Measurements from ENCODE around the gene C7orf57. TPM values are rescaled to one million over a fixed set of nuclear protein-coding genes. Genes with fewer than 3 reads are reported as not detected.

C7orf57 gene
- total RNA-seq, 2 donors from 2014 or later: 0.12 to 0.56 TPM

DNA sequence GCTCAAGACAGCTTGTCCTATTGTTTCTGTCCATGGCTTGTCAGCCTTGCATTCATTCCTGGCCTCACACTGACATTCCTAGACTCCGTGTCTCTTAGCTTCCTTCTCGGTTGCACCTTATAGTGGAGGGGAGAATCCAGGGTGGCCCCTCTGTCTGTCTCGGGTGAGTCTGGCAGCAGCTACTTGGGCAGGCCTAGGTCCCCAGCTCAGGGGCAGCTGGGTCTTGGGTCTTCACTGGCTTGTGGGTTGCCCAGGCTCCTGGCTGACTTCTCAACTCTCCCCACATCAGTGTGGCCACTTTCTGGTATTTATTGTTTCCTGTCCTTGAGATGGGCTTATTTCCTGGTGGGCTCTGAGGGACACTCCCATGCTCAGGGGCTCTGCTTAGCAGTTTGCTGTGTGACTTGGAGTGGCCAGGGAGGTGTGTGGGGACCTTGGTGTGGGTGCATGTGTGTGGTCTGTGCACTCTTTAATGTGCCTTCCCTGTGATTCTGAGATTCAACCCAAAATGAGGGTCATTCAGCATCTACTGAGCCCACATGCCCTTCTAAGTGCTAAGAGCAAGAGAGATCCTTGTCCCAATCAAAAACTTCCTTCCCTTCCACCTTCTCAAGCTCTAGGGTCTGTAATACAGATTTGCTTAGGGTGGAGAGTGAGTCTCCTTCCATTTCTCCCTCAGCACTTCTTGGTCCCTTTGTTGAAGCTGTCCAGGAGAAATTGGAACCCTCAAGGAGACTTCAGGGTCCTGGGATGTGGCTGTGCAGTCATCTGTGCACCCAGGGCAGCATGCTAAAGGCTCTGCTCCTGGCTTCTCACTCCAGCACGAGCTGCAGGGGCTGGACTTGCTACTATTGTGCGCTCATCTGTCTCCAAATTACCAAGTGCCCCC, 73.9 kb downstream of the C7orf57 start:
- Mint-ChIP-seq H3K9me3 (no peaks in the 10 kb centered on the region), H3K4me1 (ENCODE audit: low read depth) (peaks cover 11% of the 10 kb centered on the region), H3K27ac (peak overlapping the region; percentile 20), H3K27me3 (ENCODE audit: low read depth) (no peaks in the 10 kb centered on the region), H3K4me3 (no peak overlapping the region), H3K36me3 (ENCODE audit: insufficient read depth in 2 of 2) (peaks cover 5 to 15% of the 10 kb centered on the region in 2 donors)
- no peak for DNase-seq
- ATAC-seq (replicated peaks in 1 of 2): peak; percentile 4 to 10

DNA sequence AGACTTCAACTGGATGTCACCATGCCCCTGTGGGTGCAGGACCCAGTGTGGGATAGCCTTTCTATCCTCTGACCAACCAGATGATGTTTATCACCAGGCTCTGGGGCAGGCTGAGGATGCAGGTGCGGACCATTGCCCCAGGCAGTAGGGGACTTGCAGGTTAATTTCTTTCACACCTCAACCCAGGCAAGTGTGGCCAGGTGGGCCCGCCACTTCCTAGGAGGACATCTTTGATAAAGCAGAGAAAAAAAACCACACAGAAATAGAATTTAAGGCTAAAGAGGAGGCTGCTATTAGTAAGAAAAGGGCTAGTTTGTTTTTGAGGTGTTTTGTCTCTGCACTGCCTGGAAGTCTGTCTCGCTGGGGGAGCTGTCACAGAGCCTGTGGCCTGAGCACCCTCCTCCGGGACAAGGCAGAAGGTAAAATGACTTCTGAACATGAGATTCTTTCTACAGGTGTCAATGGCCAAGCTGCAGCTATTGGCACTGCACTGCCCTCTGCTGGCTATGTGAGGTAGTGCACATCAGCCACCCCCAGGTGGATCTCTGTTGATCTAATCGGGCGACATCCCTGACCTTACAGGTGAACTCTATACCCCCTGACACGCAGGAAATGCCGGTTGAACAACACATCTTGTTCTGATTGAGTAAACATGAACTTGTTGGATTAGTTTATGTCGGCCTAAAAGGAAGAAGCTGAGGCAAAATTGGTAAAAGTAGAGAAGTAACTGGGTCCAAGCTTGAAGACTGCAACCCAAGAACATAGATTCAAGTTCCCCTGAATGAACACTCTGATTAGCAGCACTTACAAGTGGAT, 74.7 kb downstream of the C7orf57 start:
- Mint-ChIP-seq H3K36me3 (ENCODE audit: insufficient read depth in 2 of 2) (peaks cover 3 to 9% of the 10 kb centered on the region in 2 donors), H3K27ac (peak overlapping the region; percentile 20), H3K9me3 (no peaks in the 10 kb centered on the region), H3K4me3 (no peak overlapping the region), H3K27me3 (ENCODE audit: low read depth) (no peaks in the 10 kb centered on the region), H3K4me1 (ENCODE audit: low read depth) (peaks cover 11% of the 10 kb centered on the region)
- DNase-seq: peak; percentile 83 to 90
- peak; percentile 81 to 84 for ATAC-seq (replicated peaks in 1 of 2)

DNA sequence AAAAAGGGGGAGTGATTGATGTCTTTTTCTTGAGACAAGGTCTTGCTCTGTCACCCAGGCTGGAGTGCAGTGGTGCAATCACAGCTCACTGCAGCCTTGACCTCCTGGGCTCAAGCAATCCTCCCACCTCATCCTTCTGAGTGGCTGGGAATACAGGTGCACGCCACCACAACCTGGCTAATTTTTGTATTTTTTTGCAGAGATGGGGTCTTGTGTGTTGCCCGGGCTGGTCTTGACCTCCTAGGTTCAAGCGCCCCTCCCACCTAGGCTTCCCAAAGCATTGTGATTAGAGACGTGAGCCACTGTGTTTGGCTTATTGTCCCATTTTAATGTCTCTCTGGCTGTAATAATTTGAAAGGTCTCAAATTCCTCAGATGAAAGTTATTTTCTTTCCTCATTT, 75.5 kb downstream of the C7orf57 start:
- H3K4me3 Mint-ChIP-seq: no peak overlapping the region
- H3K27ac Mint-ChIP-seq: no peak overlapping the region

More for the DNA sequence above, 75.5 kb downstream of the C7orf57 start:
- Mint-ChIP-seq H3K36me3 (ENCODE audit: insufficient read depth in 2 of 2) (peaks cover 3 to 8% of the 10 kb centered on the region in 2 donors), H3K9me3 (no peaks in the 10 kb centered on the region), H3K27me3 (ENCODE audit: low read depth) (no peaks in the 10 kb centered on the region), H3K4me1 (ENCODE audit: low read depth) (peaks cover 11% of the 10 kb centered on the region)
- DNase-seq (no peak), ATAC-seq (replicated peaks in 1 of 2) (no peak)

Other genes starting within 250 kb of the C7orf57 start
- under 1 TPM; 0.10 to 0.35 TPM for gene PKD1L1, start 87.1 kb upstream of the C7orf57 start, total RNA-seq
- 10 to 100 TPM; 38.3 to 41.1 TPM for gene HUS1, start 55.9 kb upstream of the C7orf57 start, total RNA-seq
- gene SUN3, start 6.4 kb upstream of the C7orf57 start, total RNA-seq: under 1 TPM in 1 of 2 donors, not detected in 1; 0.99 TPM
- 100 to 1,000 TPM in 1 of 2 donors, 10 to 100 TPM in 1; 92.2 to 122 TPM for gene UPP1, start 53.7 kb downstream of the C7orf57 start, total RNA-seq
- gene ABCA13, start 135.9 kb downstream of the C7orf57 start, total RNA-seq: not detected

Measured in activated T-cell treated with anti-CD3 and anti-CD28 coated beads, Interleukin-2, amount 50 U/mL, for 72 hours (primary cell).